ENCODE data around the gene MDFIC2. TPM values are rescaled to one million over a fixed set of nuclear protein-coding genes. Genes with fewer than 3 reads are reported as not detected.

MDFIC2 gene
- total and polyA plus RNA-seq, 2 of the 13 experiments (the other 11 are each of a cell fraction or from before 2014, with no cell fraction given), result not detected

DNA sequence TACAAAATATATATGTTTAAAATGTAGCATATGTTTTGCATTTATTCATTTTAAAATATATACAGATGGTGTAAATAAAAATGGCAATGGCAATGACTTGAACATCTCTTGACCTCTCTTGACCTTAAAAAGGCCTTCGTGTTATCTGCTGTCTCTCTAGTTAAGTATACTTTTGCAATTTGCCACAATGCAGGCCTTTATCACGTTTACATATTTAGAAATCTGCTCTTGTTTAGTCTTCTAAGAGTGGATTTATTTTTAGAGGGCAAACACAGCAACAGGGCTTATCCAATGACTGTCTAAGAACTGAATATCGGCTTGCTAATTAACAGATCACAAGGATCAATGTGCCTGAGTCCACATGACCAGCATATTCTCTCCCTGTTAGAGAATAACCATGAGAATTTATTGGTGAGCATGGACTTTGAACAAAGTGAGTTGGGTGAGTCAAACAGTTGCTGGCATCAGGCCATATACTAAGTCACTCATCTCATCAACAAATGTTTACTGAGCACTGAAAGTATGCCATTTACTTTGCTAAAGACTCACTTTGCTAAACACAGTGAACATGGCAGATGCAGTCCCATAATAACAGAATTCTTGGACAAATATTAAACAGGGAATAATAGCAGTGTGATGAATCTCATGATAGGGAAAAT is 48.2 kb downstream of the MDFIC2 start:
- FAIRE-seq, result peak; percentile 50
- Histone ChIP-seq H3K9me3 (ENCODE audit: low read length) (no peaks in the 10 kb centered on the region), H2AFZ (ENCODE audit: low read length) (no peak overlapping the region), H3K27me3 (ENCODE audit: control insufficient read depth in 1 of 2, insufficient read depth in 2 of 2, low read length in 2 of 2) (no peaks in the 10 kb centered on the region), H4K20me1 (ENCODE audit: insufficient read depth, low read length) (no peaks in the 10 kb centered on the region), H3K79me2 (ENCODE audit: insufficient read depth, low read length) (no peaks in the 10 kb centered on the region), H3K27ac (ENCODE audit: extremely low read length, insufficient read depth, low read length) (no peak overlapping the region), H3K4me3 (replicated peaks in 1 of 3; ENCODE audit: insufficient read depth in 1 of 3, low read depth in 2 of 3, low read length in 3 of 3) (no peak overlapping the region), H3K4me2 (ENCODE audit: low read depth, low read length) (peak overlapping the region; percentile 2; the same call in 1 of the 2 replicates), H3K36me3 (replicated peaks in 1 of 2; ENCODE audit: control insufficient read depth in 1 of 2, insufficient read depth in 2 of 2, low read length in 2 of 2) (no peaks in the 10 kb centered on the region), H3K9ac (ENCODE audit: insufficient read depth, low read depth, low read length) (no peak overlapping the region), H3K4me1 (ENCODE audit: insufficient read depth, low read length) (peaks cover 10% of the 10 kb centered on the region)
- 0% methylated on average over 3 of the region's 3 CpGs for WGBS (ENCODE audit: low lambda C conversion rate)
- in situ Hi-C loops (cut with HindIII; ENCODE audit: extremely low pct_ligation_motif_present, low pct_unique_long_range_greater_than_20kb), result no loop called here
- no TSS peak for BruUV-seq (replicated peaks)
- ChIA-PET CTCF (ENCODE audit: low intra/inter-chr PET ratio, low total read pairs) (no interaction called here), POLR2A (no interaction called here)
- peak; percentile 69 for DNase-seq (ENCODE audit: low spot score)
- ATAC-seq, result peak; percentile 96
- intact Hi-C loops (cut with micrococcal nuclease; ENCODE audit: unreplicated experiment), result no loop called here
- TF ChIP-seq, protein P1, sequence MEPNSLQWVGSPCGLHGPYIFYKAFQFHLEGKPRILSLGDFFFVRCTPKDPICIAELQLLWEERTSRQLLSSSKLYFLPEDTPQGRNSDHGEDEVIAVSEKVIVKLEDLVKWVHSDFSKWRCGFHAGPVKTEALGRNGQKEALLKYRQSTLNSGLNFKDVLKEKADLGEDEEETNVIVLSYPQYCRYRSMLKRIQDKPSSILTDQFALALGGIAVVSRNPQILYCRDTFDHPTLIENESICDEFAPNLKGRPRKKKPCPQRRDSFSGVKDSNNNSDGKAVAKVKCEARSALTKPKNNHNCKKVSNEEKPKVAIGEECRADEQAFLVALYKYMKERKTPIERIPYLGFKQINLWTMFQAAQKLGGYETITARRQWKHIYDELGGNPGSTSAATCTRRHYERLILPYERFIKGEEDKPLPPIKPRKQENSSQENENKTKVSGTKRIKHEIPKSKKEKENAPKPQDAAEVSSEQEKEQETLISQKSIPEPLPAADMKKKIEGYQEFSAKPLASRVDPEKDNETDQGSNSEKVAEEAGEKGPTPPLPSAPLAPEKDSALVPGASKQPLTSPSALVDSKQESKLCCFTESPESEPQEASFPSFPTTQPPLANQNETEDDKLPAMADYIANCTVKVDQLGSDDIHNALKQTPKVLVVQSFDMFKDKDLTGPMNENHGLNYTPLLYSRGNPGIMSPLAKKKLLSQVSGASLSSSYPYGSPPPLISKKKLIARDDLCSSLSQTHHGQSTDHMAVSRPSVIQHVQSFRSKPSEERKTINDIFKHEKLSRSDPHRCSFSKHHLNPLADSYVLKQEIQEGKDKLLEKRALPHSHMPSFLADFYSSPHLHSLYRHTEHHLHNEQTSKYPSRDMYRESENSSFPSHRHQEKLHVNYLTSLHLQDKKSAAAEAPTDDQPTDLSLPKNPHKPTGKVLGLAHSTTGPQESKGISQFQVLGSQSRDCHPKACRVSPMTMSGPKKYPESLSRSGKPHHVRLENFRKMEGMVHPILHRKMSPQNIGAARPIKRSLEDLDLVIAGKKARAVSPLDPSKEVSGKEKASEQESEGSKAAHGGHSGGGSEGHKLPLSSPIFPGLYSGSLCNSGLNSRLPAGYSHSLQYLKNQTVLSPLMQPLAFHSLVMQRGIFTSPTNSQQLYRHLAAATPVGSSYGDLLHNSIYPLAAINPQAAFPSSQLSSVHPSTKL (CRISPR knock-in tag; IDR thresholded peaks at IDR 0.05), result peak; percentile 43
- TF ChIP-seq HNRNPUL1 (IDR thresholded peaks at IDR 0.05; ENCODE audit: low read depth, low read length), result no peak
- TF ChIP-seq TCF7L2 (IDR thresholded peaks at IDR 0.05; ENCODE audit: low read depth, low read length), result no peak
- TF ChIP-seq RXRA (CRISPR knock-in tag; IDR thresholded peaks at IDR 0.05), result no peak
- TF ChIP-seq, protein P2, sequence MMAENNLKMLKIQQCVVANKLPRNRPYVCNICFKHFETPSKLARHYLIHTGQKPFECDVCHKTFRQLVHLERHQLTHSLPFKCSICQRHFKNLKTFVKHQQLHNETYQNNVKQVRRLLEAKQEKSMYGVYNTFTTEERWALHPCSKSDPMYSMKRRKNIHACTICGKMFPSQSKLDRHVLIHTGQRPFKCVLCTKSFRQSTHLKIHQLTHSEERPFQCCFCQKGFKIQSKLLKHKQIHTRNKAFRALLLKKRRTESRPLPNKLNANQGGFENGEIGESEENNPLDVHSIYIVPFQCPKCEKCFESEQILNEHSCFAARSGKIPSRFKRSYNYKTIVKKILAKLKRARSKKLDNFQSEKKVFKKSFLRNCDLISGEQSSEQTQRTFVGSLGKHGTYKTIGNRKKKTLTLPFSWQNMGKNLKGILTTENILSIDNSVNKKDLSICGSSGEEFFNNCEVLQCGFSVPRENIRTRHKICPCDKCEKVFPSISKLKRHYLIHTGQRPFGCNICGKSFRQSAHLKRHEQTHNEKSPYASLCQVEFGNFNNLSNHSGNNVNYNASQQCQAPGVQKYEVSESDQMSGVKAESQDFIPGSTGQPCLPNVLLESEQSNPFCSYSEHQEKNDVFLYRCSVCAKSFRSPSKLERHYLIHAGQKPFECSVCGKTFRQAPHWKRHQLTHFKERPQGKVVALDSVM (CRISPR knock-in tag; IDR thresholded peaks at IDR 0.05), result no peak
- no peak for TF ChIP-seq ZNF605 (CRISPR knock-in tag; IDR thresholded peaks at IDR 0.05)
- TF ChIP-seq ZBTB38 (CRISPR knock-in tag; IDR thresholded peaks at IDR 0.05), result no peak
- TF ChIP-seq CBFB (CRISPR knock-in tag; IDR thresholded peaks at IDR 0.05), result no peak
- TF ChIP-seq SIX4 (CRISPR knock-in tag; IDR thresholded peaks at IDR 0.05), result no peak
- TF ChIP-seq STAG1 (CRISPR knock-in tag; IDR thresholded peaks at IDR 0.05), result no peak
- TF ChIP-seq, protein P3, sequence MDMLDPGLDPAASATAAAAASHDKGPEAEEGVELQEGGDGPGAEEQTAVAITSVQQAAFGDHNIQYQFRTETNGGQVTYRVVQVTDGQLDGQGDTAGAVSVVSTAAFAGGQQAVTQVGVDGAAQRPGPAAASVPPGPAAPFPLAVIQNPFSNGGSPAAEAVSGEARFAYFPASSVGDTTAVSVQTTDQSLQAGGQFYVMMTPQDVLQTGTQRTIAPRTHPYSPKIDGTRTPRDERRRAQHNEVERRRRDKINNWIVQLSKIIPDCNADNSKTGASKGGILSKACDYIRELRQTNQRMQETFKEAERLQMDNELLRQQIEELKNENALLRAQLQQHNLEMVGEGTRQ (IDR thresholded peaks at IDR 0.05; ENCODE audit: low read depth, low read length), result no peak
- TF ChIP-seq, protein P3 (CRISPR knock-in tag; IDR thresholded peaks at IDR 0.05; ENCODE audit: borderline replicate concordance), result no peak
- no peak for TF ChIP-seq SAFB2 (CRISPR knock-in tag; IDR thresholded peaks at IDR 0.05; ENCODE audit: borderline replicate concordance, low read depth)
- no peak for TF ChIP-seq FOXM1 (CRISPR knock-in tag; IDR thresholded peaks at IDR 0.05)
- TF ChIP-seq ZKSCAN1 (IDR thresholded peaks at IDR 0.05; ENCODE audit: low read length), result no peak
- TF ChIP-seq, protein P4, sequence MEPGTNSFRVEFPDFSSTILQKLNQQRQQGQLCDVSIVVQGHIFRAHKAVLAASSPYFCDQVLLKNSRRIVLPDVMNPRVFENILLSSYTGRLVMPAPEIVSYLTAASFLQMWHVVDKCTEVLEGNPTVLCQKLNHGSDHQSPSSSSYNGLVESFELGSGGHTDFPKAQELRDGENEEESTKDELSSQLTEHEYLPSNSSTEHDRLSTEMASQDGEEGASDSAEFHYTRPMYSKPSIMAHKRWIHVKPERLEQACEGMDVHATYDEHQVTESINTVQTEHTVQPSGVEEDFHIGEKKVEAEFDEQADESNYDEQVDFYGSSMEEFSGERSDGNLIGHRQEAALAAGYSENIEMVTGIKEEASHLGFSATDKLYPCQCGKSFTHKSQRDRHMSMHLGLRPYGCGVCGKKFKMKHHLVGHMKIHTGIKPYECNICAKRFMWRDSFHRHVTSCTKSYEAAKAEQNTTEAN (CRISPR knock-in tag; conservative IDR thresholded peaks at IDR 0.05), result no peak
- no peak for TF ChIP-seq ETV5 (CRISPR knock-in tag; IDR thresholded peaks at IDR 0.05; ENCODE audit: borderline replicate concordance)
